WTC11 (cell line): ENCODE results near the gene VPS25. TPM values are rescaled to one million over a fixed set of nuclear protein-coding genes. Genes with fewer than 3 reads are reported as not detected.
"Not testable (repeated sequence)": the region's sequence is repeated elsewhere in the genome, so short reads cannot be mapped to it uniquely, and the experiment has no call there.

Experiments
- ATAC-seq: fragments of 200-7000 bp; cut with Tn5 transposase; 2 replicates; pipeline ENCODE4 v1.10.0; 2021; ENCODE audit warnings: mild to moderate bottlenecking, moderate library complexity
- CTCF ChIA-PET: fragments of 300-600 bp; sonication (Branson Sonifier 250); formaldehyde crosslinking; loops from one replicate; lab custom pipeline; 2021; ENCODE audit warnings: antibody characterized with exemption; lab: Charles Lee
- POLR2A ChIA-PET: fragments of 350-600 bp; sonication (Branson Sonifier 250); formaldehyde crosslinking; loops from one replicate; lab custom pipeline; 2021; ENCODE audit warnings: antibody characterized with exemption; lab: Charles Lee
- DNase-seq: peaks from one replicate; pipeline ENCODE4 v3.0.0; 2021; ENCODE audit warnings: low spot score
- H3K27ac Mint-ChIP-seq: 2 replicates; pipeline ENCODE4 v1.8.0; 2021; ENCODE audit warnings: mixed read lengths
- H3K27me3 Mint-ChIP-seq: 2 replicates; pipeline ENCODE4 v1.8.0; 2021; ENCODE audit warnings: low read depth, mild to moderate bottlenecking, moderate library complexity, mixed read lengths
- H3K36me3 Mint-ChIP-seq: 2 replicates; pipeline ENCODE4 v1.8.0; 2021; ENCODE audit warnings: mixed read lengths
- H3K4me1 Mint-ChIP-seq: 2 replicates; pipeline ENCODE4 v1.8.0; 2022; ENCODE audit warnings: mixed read lengths
- H3K4me3 Mint-ChIP-seq: 2 replicates; pipeline ENCODE4 v1.8.0; 2021; ENCODE audit warnings: mild to moderate bottlenecking, moderate library complexity, mixed read lengths
- H3K9me3 Mint-ChIP-seq: 2 replicates; pipeline ENCODE4 v1.8.0; 2021; ENCODE audit warnings: mixed read lengths
- GABPB1 ChIP-seq: sonication (generic); formaldehyde crosslinking; IDR thresholded peaks from 2 replicates; pipeline ENCODE4 v1.8.1; 2023; ENCODE audit warnings: mild to moderate bottlenecking, missing genetic modification reagents
- GRHL2 ChIP-seq: fragments of 250-450 bp; sonication (Bioruptor Pico); IDR thresholded peaks from 2 replicates; pipeline ENCODE4 v1.8.0; 2022; ENCODE audit warnings: mild to moderate bottlenecking, moderate library complexity; ENCODE audit not compliant: insufficient replicate concordance, severe bottlenecking
- HMGA2 ChIP-seq: fragments of 250-450 bp; sonication (Bioruptor Pico); IDR thresholded peaks from 2 replicates; pipeline ENCODE4 v1.4.0; 2021; ENCODE audit warnings: mild to moderate bottlenecking, moderate library complexity
- NFE2L1 ChIP-seq: sonication (generic); formaldehyde crosslinking; IDR thresholded peaks from 2 replicates; pipeline ENCODE4 v1.8.1; 2023; ENCODE audit warnings: missing genetic modification reagents
- NR2C2 ChIP-seq: sonication (generic); formaldehyde crosslinking; IDR thresholded peaks from 2 replicates; pipeline ENCODE4 v1.8.0; 2022; ENCODE audit warnings: mild to moderate bottlenecking, missing genetic modification reagents
- NR3C1 ChIP-seq: sonication (generic); formaldehyde crosslinking; conservative IDR thresholded peaks from 2 replicates; pipeline ENCODE4 v1.8.1; 2023; ENCODE audit warnings: low read depth, mild to moderate bottlenecking, missing genetic modification reagents
- OVOL2 ChIP-seq: fragments of 250-450 bp; sonication (Bioruptor Pico); IDR thresholded peaks from 2 replicates; pipeline ENCODE4 v1.9.0; 2021; ENCODE audit warnings: mild to moderate bottlenecking, borderline replicate concordance
- PRRX2 ChIP-seq: fragments of 250-450 bp; sonication (Bioruptor Pico); IDR thresholded peaks from 2 replicates; pipeline ENCODE4 v1.8.0; 2021; ENCODE audit warnings: mild to moderate bottlenecking
- SMAD3 ChIP-seq: sonication (generic); formaldehyde crosslinking; IDR thresholded peaks from 2 replicates; pipeline ENCODE4 v1.8.0; 2022; ENCODE audit warnings: missing genetic modification reagents, mild to moderate bottlenecking, borderline replicate concordance
- SOX15 ChIP-seq: fragments of 250-450 bp; sonication (Bioruptor Pico); IDR thresholded peaks from 2 replicates; pipeline ENCODE4 v1.9.0; 2021; ENCODE audit warnings: mild to moderate bottlenecking
- TEAD1 ChIP-seq: sonication (generic); formaldehyde crosslinking; IDR thresholded peaks from 2 replicates; pipeline ENCODE4 v1.8.0; 2022; ENCODE audit warnings: mild to moderate bottlenecking, missing genetic modification reagents
- USF2 ChIP-seq: sonication (generic); formaldehyde crosslinking; IDR thresholded peaks from 2 replicates; pipeline ENCODE4 v1.8.1; 2023; ENCODE audit warnings: mild to moderate bottlenecking, missing genetic modification reagents, moderate library complexity
- ZBTB21 ChIP-seq: sonication (generic); formaldehyde crosslinking; IDR thresholded peaks from 2 replicates; pipeline ENCODE4 v1.8.1; 2023; ENCODE audit warnings: mild to moderate bottlenecking, missing genetic modification reagents, borderline replicate concordance
- ZNF138 ChIP-seq: sonication (generic); formaldehyde crosslinking; conservative IDR thresholded peaks from 2 replicates; pipeline ENCODE4 v1.8.1; 2022; ENCODE audit warnings: mild to moderate bottlenecking, moderate library complexity, missing genetic modification reagents
- ZNF219 ChIP-seq: sonication (generic); formaldehyde crosslinking; IDR thresholded peaks from 2 replicates; pipeline ENCODE4 v1.8.0; 2023; ENCODE audit warnings: missing genetic modification reagents, mild to moderate bottlenecking, borderline replicate concordance
- ZNF317 ChIP-seq: sonication (generic); formaldehyde crosslinking; IDR thresholded peaks from 2 replicates; pipeline ENCODE4 v1.8.1; 2023; ENCODE audit warnings: low read depth, mild to moderate bottlenecking, moderate library complexity, missing genetic modification reagents, borderline replicate concordance
- ZSCAN18 ChIP-seq: fragments of 250-450 bp; sonication (Bioruptor Pico); IDR thresholded peaks from 2 replicates; pipeline ENCODE4 v2.1.2; 2022; ENCODE audit warnings: mild to moderate bottlenecking, moderate library complexity
- total RNA-seq: library from RNA; stranded (reverse); gene quantifications from 3 replicates; pipeline ENCODE4 v1.2.3, GENCODE V29; 2021

Gene VPS25
- total RNA-seq, 1 experiment from 2014 or later = 98.6 TPM

- ChIA-PET POLR2A (no interaction called here), CTCF (interaction anchor here (0.7 to 1.1 kb wide), 3 partner anchors 83 to 211 kb away, joined by 3 to 4 read pairs (median 3); no protein-coding TSS in a partner anchor)
- no peaks in the 10 kb centered on the region for H3K36me3 Mint-ChIP-seq
- no peak overlapping the region for H3K4me3 Mint-ChIP-seq
- TF ChIP-seq PRRX2 (CRISPR knock-in tag) = no peak
- DNase-seq (no peak), ATAC-seq (no peak)
- H3K9me3 Mint-ChIP-seq = no peaks in the 10 kb centered on the region
- H3K27me3 Mint-ChIP-seq = peaks cover 36% of the 10 kb centered on the region
- H3K27ac Mint-ChIP-seq = no peak overlapping the region
- H3K4me1 Mint-ChIP-seq = peaks cover 20% of the 10 kb centered on the region
These were observed 7.1 kb upstream of the VPS25 start for GRCh38 chr17:42766124-42766523.

GRCh38 chr17:42767512-42767911 is 5.7 kb upstream of the VPS25 start:
- Mint-ChIP-seq H3K4me3 (no peak overlapping the region), H3K36me3 (no peaks in the 10 kb centered on the region), H3K9me3 (no peaks in the 10 kb centered on the region), H3K4me1 (peaks cover 11% of the 10 kb centered on the region), H3K27ac (no peak overlapping the region), H3K27me3 (peaks cover 23% of the 10 kb centered on the region)
- ATAC-seq = no peak
- POLR2A ChIA-PET = no interaction called here
- TF ChIP-seq ZBTB21 (no peak), OVOL2 (CRISPR knock-in tag) (no peak), ZNF138 (CRISPR knock-in tag) (no peak), ZNF317 (no peak), NR3C1 (CRISPR knock-in tag) (no peak), NFE2L1 (CRISPR knock-in tag) (no peak), TEAD1 (CRISPR knock-in tag) (no peak), HMGA2 (CRISPR knock-in tag) (no peak), ZNF219 (CRISPR knock-in tag) (no peak), ZSCAN18 (CRISPR knock-in tag) (no peak), GRHL2 (CRISPR knock-in tag) (no peak), NR2C2 (CRISPR knock-in tag) (no peak), GABPB1 (CRISPR knock-in tag) (no peak), USF2 (no peak), SOX15 (no peak), SMAD3 (CRISPR knock-in tag) (no peak)
- CTCF ChIA-PET = no interaction called here
- DNase-seq = no peak

GRCh38 chr17:42768006-42768405 is 5.2 kb upstream of the VPS25 start:
- H3K9me3 Mint-ChIP-seq, H3K27ac Mint-ChIP-seq, DNase-seq, H3K36me3 Mint-ChIP-seq, ATAC-seq, H3K4me1 Mint-ChIP-seq, CTCF ChIA-PET, POLR2A ChIA-PET, H3K4me3 Mint-ChIP-seq: not testable (repeated sequence)
- peaks cover 18% of the 10 kb centered on the region for H3K27me3 Mint-ChIP-seq

GRCh38 chr17:42769964-42770363 is 3.3 kb upstream of the VPS25 start:
- ATAC-seq, H3K36me3 Mint-ChIP-seq, H3K27ac Mint-ChIP-seq, H3K4me3 Mint-ChIP-seq, DNase-seq, H3K9me3 Mint-ChIP-seq, H3K4me1 Mint-ChIP-seq, POLR2A ChIA-PET: not testable (repeated sequence)
- CTCF ChIA-PET = interaction anchor here (0.9 to 1.0 kb wide), 2 partner anchors 9 to 54 kb away, joined by 3 to 4 read pairs; partner anchors contain the start of gene BECN1
- peaks cover 13% of the 10 kb centered on the region for H3K27me3 Mint-ChIP-seq
